ENCODE data around the gene NR6A1.

DNA sequence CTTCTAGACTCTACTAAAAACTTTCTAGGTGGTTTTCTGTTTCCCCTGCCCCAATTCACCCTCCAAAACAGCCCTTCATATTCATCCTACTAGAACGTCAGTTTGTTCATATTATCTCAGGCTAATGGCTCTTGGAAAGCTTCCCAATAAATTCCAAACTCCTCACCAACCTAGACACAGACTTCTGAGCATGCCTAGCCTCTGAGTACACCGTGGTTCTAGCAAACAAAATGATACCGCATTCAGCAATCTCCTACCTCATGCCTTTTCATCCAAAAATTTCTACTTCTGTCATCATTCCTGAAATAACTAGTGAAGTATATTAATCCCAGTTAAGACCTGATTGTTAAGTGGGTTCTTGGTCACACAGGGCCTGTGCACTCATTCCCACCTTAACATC, 217.4 kb downstream of the NR6A1 start:
- TF ChIP-seq, protein P1, sequence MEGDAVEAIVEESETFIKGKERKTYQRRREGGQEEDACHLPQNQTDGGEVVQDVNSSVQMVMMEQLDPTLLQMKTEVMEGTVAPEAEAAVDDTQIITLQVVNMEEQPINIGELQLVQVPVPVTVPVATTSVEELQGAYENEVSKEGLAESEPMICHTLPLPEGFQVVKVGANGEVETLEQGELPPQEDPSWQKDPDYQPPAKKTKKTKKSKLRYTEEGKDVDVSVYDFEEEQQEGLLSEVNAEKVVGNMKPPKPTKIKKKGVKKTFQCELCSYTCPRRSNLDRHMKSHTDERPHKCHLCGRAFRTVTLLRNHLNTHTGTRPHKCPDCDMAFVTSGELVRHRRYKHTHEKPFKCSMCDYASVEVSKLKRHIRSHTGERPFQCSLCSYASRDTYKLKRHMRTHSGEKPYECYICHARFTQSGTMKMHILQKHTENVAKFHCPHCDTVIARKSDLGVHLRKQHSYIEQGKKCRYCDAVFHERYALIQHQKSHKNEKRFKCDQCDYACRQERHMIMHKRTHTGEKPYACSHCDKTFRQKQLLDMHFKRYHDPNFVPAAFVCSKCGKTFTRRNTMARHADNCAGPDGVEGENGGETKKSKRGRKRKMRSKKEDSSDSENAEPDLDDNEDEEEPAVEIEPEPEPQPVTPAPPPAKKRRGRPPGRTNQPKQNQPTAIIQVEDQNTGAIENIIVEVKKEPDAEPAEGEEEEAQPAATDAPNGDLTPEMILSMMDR (IDR thresholded peaks at IDR 0.05), result no peak
- TF ChIP-seq EZH2 (IDR thresholded peaks at IDR 0.05) (no peak), EZH2phosphoT487 (IDR thresholded peaks at IDR 0.05) (no peak)

Data from neural progenitor cell (in vitro differentiated cells).